Fibroblast of mammary gland (primary cell): ENCODE measurements around the gene UIMC1.

Experiments
- DNase-seq: peaks from one replicate; pipeline ENCODE4 v3.0.0-alpha.2; 2010; ENCODE audit warnings: low read depth
- H3K4me3 ChIP-seq: 2 replicates; pipeline ENCODE4 v1.5.1; 2011; ENCODE audit warnings: low read depth, mild to moderate bottlenecking, low read length, moderate library complexity; ENCODE audit not compliant: control insufficient read depth
- TF ChIP-seq, protein P1 (sequence below): conservative IDR thresholded peaks from 2 replicates; pipeline ENCODE4 v1.5.1; 2011; ENCODE audit warnings: low read depth, low read length, inconsistent platforms; ENCODE audit not compliant: control insufficient read depth, insufficient read depth

The UIMC1 gene

DNA sequence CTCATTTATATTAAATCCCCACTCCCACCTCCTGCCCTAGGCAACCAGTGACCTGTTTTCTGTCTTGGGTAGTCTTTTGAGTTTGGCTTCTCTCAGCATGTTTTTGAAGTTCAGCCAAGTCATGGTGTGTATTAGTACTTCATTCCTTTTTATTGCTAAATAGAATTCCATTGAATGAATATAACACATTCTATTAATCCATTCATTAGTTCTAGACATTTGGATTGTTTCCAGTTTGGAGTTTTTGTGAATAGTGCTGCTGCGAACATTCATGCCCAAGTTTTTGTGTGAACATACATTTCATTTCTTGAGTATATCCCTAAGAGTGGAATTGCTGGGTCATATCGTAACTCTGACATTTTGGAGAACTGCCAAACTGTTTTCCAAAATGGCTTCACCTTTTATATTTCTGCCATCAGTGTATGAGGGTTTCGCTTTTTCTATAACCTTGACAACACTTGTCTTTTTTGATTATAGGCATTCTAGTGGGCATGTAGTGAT lies 18.6 kb upstream of the UIMC1 start:
- TF ChIP-seq, protein P1, sequence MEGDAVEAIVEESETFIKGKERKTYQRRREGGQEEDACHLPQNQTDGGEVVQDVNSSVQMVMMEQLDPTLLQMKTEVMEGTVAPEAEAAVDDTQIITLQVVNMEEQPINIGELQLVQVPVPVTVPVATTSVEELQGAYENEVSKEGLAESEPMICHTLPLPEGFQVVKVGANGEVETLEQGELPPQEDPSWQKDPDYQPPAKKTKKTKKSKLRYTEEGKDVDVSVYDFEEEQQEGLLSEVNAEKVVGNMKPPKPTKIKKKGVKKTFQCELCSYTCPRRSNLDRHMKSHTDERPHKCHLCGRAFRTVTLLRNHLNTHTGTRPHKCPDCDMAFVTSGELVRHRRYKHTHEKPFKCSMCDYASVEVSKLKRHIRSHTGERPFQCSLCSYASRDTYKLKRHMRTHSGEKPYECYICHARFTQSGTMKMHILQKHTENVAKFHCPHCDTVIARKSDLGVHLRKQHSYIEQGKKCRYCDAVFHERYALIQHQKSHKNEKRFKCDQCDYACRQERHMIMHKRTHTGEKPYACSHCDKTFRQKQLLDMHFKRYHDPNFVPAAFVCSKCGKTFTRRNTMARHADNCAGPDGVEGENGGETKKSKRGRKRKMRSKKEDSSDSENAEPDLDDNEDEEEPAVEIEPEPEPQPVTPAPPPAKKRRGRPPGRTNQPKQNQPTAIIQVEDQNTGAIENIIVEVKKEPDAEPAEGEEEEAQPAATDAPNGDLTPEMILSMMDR = no peak
- peak; percentile 30 for DNase-seq
- no peak overlapping the region for H3K4me3 ChIP-seq

DNA sequence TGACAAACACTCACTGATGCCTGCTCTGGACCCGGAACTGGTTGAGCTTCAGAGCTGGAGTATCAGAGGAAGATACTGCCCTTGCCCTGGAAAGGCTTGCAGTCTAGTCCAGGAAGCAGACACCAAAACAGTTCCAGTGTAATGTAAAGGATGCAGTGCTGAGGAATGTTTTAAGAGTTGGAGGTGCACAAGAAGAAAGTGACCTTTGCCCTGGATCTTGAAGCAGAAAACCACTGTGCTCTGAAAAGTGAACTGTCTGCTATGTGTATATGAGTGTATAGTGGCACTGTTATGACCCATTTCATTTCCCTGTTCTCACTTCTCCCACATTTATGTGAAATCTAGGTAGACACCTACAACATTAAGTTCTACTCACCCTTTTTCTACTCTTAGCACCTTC lies 18.0 kb upstream of the UIMC1 start:
- no peak overlapping the region for H3K4me3 ChIP-seq
- TF ChIP-seq, protein P1 = no peak
- DNase-seq = no peak

DNA sequence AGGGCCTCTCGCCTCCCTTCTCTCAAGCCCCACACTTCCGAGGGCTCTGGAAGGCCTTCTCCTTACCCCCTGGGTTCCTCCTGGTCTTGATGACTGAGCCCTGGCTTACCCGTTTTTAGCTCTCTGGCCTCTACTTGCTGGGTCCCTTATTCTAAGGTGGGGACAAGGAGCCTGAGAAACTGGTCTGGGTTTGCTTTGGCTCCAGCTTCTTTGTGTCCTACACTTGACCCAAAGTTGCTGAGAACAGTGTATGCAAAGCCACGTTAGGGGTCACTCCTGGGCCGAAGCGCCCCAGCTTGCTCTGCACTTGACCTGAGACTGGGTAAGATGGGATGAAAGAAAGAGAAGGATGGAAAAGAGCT lies 16.7 kb upstream of the UIMC1 start:
- H3K4me3 ChIP-seq = peak overlapping the region; percentile 92
- TF ChIP-seq, protein P1 = no peak
- DNase-seq = no peak

DNA sequence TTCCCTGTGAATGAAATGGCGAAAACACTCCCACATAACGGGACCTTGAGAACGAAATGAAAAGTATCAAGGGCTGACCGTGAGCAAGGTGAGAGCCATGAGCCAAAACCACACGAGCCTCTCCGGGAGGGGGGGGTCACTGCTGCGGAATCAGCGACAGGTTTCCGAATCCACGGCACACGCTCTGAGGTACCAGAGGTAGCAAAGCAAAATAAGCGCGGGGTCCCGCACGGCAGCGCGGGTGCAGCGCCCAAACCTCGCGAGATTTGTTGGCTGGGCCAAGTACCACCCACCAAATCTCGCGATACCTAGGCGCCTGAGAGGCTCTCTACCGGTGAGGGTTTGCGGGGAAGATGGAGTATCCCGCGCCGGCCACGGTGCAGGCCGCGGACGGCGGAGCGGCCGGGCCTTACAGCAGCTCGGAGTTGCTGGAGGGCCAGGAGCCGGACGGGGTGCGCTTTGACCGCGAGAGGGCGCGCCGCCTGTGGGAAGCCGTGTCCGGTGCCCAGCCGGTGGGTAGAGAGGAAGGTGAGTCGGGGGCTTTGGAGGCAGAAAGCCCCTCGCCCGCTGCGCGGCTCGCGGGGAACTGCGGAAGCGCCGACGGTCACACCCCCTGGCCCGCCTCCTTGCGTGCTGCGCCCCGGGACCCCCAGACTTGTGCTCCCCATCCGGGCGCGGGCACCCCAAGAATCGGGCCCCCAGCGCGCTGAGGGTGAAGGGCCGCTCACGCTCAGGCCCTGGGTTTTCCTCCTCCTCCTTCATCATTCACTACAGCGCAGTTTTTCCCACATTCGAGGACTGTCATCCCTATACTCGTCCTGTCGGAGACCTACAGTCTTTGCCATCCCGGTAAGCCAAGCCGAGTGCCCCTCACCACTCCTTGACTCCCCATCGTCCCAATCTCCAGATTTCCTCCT lies 16.1 kb upstream of the UIMC1 start, which contains the start of gene ZNF346:
Gene ZNF346, plus strand, starts transcription at position 311 of the 917 bp plus-strand sequence. Its CDS starts 43 bp downstream, at position 354.
- TF ChIP-seq, protein P1 = no peak
- DNase-seq = peak; percentile 86
- H3K4me3 ChIP-seq = peak within 1 kb of the TSS; percentile 92

DNA sequence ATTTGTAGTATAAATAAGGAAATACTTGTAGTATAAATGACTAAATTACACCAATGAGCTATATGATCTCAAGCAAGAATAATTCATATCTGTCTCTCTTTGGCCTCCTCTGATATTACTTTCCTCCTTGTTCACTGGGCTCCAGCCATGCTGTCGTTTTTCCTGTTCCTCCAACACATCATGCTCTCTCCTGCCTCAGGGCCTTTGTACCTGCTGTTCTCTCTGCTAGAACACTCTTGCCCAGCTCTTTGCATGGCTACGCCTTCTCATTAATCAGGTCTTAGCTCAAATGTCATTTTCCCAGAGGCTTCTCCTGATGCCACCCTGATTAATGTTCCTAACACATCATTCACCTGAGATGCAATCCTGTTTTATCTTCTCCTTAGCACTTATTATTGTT lies 13.5 kb upstream of the UIMC1 start:
- H3K4me3 ChIP-seq = no peak overlapping the region
- TF ChIP-seq, protein P1 = no peak
- DNase-seq = no peak

DNA sequence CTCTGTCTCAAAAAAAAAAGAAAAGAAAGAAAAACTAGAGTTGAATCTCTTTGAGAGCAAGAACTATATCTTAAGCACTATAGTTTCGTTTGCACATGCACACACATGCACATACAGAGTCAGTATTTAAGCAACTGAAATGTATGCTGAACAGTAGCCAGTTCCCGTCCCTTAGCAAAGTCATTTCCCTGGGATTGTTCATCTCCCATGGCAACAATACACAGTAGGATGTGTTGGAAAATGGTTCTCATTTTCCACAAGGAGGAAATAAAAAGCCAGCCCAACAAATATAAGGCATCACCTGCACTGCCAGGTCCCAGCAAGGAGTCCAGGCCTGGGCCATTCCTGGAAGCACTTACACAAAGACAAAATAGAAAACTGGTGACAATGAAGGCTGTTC lies 11.8 kb upstream of the UIMC1 start:
- H3K4me3 ChIP-seq = no peak overlapping the region
- no peak for DNase-seq
- TF ChIP-seq, protein P1 = no peak
